Mesenchymal stem cell (in vitro differentiated cells and primary cell): ENCODE results near the gene ZDHHC14.

ENCODE experiments used
- DNase-seq: peaks from one replicate; pipeline ENCODE4 v3.0.0-alpha.2; 2013
- H2AFZ ChIP-seq: one replicate; pipeline ENCODE4 v1.6.1; 2013; ENCODE audit warnings: low read depth, mild to moderate bottlenecking, control low read depth, inconsistent platforms, low read length, moderate library complexity
- H2AK5ac ChIP-seq: 2 replicates; pipeline ENCODE4 v1.6.1; 2013; ENCODE audit warnings: low read length, moderate library complexity, mild to moderate bottlenecking, inconsistent platforms; ENCODE audit not compliant: severe bottlenecking
- H2BK120ac ChIP-seq: one replicate; pipeline ENCODE4 v1.6.1; 2013; ENCODE audit warnings: low read depth, mild to moderate bottlenecking, inconsistent platforms, low read length, moderate library complexity
- H2BK12ac ChIP-seq, 2 experiments: one replicate each; pipeline ENCODE4 v1.6.1; 2013; ENCODE audit warnings: inconsistent platforms in 2 of 2, low read length in 2 of 2, mild to moderate bottlenecking in 2 of 2, moderate library complexity in 2 of 2, control low read depth in 1 of 2
- H2BK15ac ChIP-seq: one replicate; pipeline ENCODE4 v1.6.1; 2013; ENCODE audit warnings: mild to moderate bottlenecking, low read depth, inconsistent platforms; ENCODE audit not compliant: poor library complexity, severe bottlenecking
- H2BK5ac ChIP-seq: 2 replicates; pipeline ENCODE4 v1.6.1; 2013; ENCODE audit warnings: low read depth, mild to moderate bottlenecking, low read length, control low read depth, inconsistent platforms; ENCODE audit not compliant: poor library complexity, severe bottlenecking
- H3K14ac ChIP-seq, 2 experiments: one replicate each; pipeline ENCODE4 v1.6.1; 2013; ENCODE audit warnings: inconsistent platforms in 2 of 2, low read length in 2 of 2, control low read depth in 1 of 2, mild to moderate bottlenecking in 1 of 2, moderate library complexity in 1 of 2
- H3K18ac ChIP-seq, 2 experiments: one replicate each; pipeline ENCODE4 v1.6.1; 2013; ENCODE audit warnings: inconsistent platforms in 2 of 2, low read length in 2 of 2, control low read depth in 1 of 2, low read depth in 1 of 2, mild to moderate bottlenecking in 1 of 2
- H3K23ac ChIP-seq, 2 experiments: one replicate each; pipeline ENCODE4 v1.6.1; 2013; ENCODE audit warnings: inconsistent platforms in 2 of 2, low read length in 2 of 2, mild to moderate bottlenecking in 2 of 2, moderate library complexity in 2 of 2, control low read depth in 1 of 2
- H3K27ac ChIP-seq: 2 replicates; pipeline ENCODE4 v1.5.1; 2013; ENCODE audit warnings: mild to moderate bottlenecking, moderate library complexity, low read length, control low read depth, inconsistent platforms; ENCODE audit not compliant: poor library complexity, severe bottlenecking
- H3K27me3 ChIP-seq, 2 experiments: 2 replicates each; pipeline versions ENCODE4 v1.6.1 to v1.7.0; 2013; ENCODE audit warnings: low read length in 2 of 2, mild to moderate bottlenecking in 2 of 2, moderate library complexity in 2 of 2, control low read depth in 1 of 2, inconsistent platforms in 1 of 2; ENCODE audit not compliant: control insufficient read depth in 1 of 2, insufficient read depth in 1 of 2
- H3K36me3 ChIP-seq, 2 experiments: 2 replicates each; pipeline versions ENCODE4 v1.6.1 to v1.7.0; 2013; ENCODE audit warnings: low read length in 2 of 2, control low read depth in 1 of 2, inconsistent platforms in 1 of 2, low read depth in 1 of 2, mild to moderate bottlenecking in 1 of 2; ENCODE audit not compliant: insufficient read depth in 2 of 2, control insufficient read depth in 1 of 2
- H3K4ac ChIP-seq, 2 experiments: one replicate each; pipeline ENCODE4 v1.6.1; 2013; ENCODE audit warnings: inconsistent platforms in 2 of 2, low read length in 2 of 2, mild to moderate bottlenecking in 2 of 2, moderate library complexity in 2 of 2, control low read depth in 1 of 2, low read depth in 1 of 2
- H3K4me1 ChIP-seq: 2 replicates; pipeline ENCODE4 v1.6.1; 2013; ENCODE audit warnings: low read depth, low read length, control low read depth; ENCODE audit not compliant: control insufficient read depth, insufficient read depth
- H3K4me2 ChIP-seq: 2 replicates; pipeline ENCODE4 v1.6.1; 2013; ENCODE audit warnings: low read length, mild to moderate bottlenecking, inconsistent platforms; ENCODE audit not compliant: poor library complexity, severe bottlenecking
- H3K4me3 ChIP-seq, 2 experiments: 2 replicates each; pipeline versions ENCODE4 v1.5.1 to v1.7.0; 2013; ENCODE audit warnings: low read length in 2 of 2, mild to moderate bottlenecking in 2 of 2, control low read depth in 1 of 2, low read depth in 1 of 2; ENCODE audit not compliant: insufficient read depth in 1 of 2
- H3K79me1 ChIP-seq: replicated peaks from 2 replicates; pipeline ENCODE4 v1.6.1; 2013; ENCODE audit warnings: mild to moderate bottlenecking, control low read depth, low read length, inconsistent platforms; ENCODE audit not compliant: poor library complexity, severe bottlenecking
- H3K9ac ChIP-seq: 2 replicates; pipeline ENCODE4 v1.7.0; 2013; ENCODE audit warnings: mild to moderate bottlenecking, low read length, moderate library complexity
- H3K9me3 ChIP-seq: 2 replicates; pipeline ENCODE4 v1.7.0; 2013; ENCODE audit warnings: mild to moderate bottlenecking, low read length; ENCODE audit not compliant: control insufficient read depth
- H4K8ac ChIP-seq: one replicate; pipeline ENCODE4 v1.6.1; 2013; ENCODE audit warnings: inconsistent platforms, mild to moderate bottlenecking, low read length, moderate library complexity
- H4K91ac ChIP-seq: one replicate; pipeline ENCODE4 v1.6.1; 2013; ENCODE audit warnings: mild to moderate bottlenecking, low read length, inconsistent platforms
- WGBS: methylation state at CpG from one replicate; pipeline ENCODE4 v1.1.7; 2013; ENCODE audit warnings: mixed read lengths; 5-methylcytosine and 5-hydroxymethylcytosine counted together

ZDHHC14 gene

DNA sequence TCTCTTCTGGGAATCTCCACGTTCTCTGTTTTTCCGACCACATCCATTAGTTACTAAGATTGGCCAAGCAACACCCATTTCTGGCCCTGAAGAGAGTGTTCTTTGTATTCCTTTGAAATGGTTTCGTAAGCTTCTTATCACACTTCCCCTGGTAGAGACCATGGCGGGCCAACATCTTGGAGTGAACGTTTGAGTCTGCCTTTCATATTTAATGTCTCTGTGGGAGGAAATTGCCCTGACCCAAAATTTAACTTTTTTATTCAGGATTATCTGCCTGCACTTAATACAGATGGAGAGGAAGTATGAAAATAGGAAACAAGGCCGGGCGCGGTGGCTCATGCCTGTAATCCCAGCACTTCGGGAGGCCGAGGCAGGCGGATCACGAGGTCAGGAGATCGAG lies 265.0 kb downstream of the ZDHHC14 start:
- H3K36me3 ChIP-seq: peaks cover 8 to 9% of the 10 kb centered on the region in 2 experiments
- peaks cover 0 to 7% of the 10 kb centered on the region in 2 experiments for H3K27me3 ChIP-seq
- no peaks in the 10 kb centered on the region for H3K9me3 ChIP-seq
- DNase-seq: no peak
- no peak overlapping the region for H2BK120ac ChIP-seq
- no peak overlapping the region for H3K9ac ChIP-seq
- no peak overlapping the region for H4K91ac ChIP-seq
- no peak overlapping the region for H3K27ac ChIP-seq
- H2AFZ ChIP-seq: no peak overlapping the region
- H3K18ac ChIP-seq: no peak overlapping the region
- H3K4me1 ChIP-seq: peaks cover 6% of the 10 kb centered on the region
- no peaks in the 10 kb centered on the region for H3K79me1 ChIP-seq
- no peak overlapping the region for H3K23ac ChIP-seq
- 98% methylated on average over 12 of the region's 13 CpGs for WGBS
- no peak overlapping the region for H3K4me3 ChIP-seq
- no peak overlapping the region for H2BK15ac ChIP-seq
- H2BK5ac ChIP-seq: no peak overlapping the region
- no peak overlapping the region for H2AK5ac ChIP-seq
- no peak overlapping the region for H3K4me2 ChIP-seq
- no peak overlapping the region for H3K14ac ChIP-seq
- no peak overlapping the region for H3K4ac ChIP-seq
- no peak overlapping the region for H2BK12ac ChIP-seq
- no peak overlapping the region for H4K8ac ChIP-seq

- Histone ChIP-seq H3K23ac (no peak overlapping the region), H2AK5ac (no peak overlapping the region), H2AFZ (no peak overlapping the region), H4K91ac (no peak overlapping the region), H2BK15ac (no peak overlapping the region), H3K18ac (no peak overlapping the region), H3K36me3 (peaks cover 8 to 9% of the 10 kb centered on the region in 2 experiments), H2BK120ac (no peak overlapping the region), H3K4ac (no peak overlapping the region), H3K4me3 (no peak overlapping the region), H3K4me2 (no peak overlapping the region), H4K8ac (no peak overlapping the region), H3K27me3 (peaks cover 0 to 7% of the 10 kb centered on the region in 2 experiments), H2BK12ac (no peak overlapping the region), H3K27ac (no peak overlapping the region), H3K79me1 (no peaks in the 10 kb centered on the region), H3K4me1 (peaks cover 6% of the 10 kb centered on the region), H3K14ac (no peak overlapping the region), H2BK5ac (no peak overlapping the region), H3K9me3 (no peaks in the 10 kb centered on the region), H3K9ac (no peak overlapping the region)
- no peak for DNase-seq
- 97% methylated on average over 23 of the region's 23 CpGs for WGBS
These were observed 266.4 kb downstream of the ZDHHC14 start for GRCh38 chr6:157647261-157647915.

DNA sequence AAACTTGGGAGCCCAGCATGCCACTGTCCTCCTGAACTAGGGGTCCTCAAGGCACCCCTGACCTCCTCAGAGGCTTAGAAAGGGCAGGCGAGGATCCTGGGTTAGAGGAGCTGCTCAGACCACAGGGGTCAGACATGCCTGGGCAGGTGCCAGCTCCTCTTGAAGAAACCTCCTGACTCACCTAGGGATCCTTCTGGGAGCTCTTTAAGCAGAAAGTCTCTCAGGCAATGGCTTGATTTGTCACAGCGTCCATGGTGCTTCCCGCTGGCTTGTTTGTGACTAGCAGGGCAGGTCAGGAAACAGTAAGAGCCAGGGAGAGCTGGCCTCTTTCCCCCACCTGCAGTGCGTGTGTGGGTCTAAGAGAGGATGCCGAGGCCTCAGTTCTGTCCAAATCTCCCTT lies 267.6 kb downstream of the ZDHHC14 start:
- H3K27ac ChIP-seq: no peak overlapping the region
- peaks cover 0 to 7% of the 10 kb centered on the region in 2 experiments for H3K27me3 ChIP-seq
- no peak overlapping the region for H3K14ac ChIP-seq
- no peak overlapping the region for H3K4me3 ChIP-seq
- H3K4me1 ChIP-seq: peaks cover 6% of the 10 kb centered on the region
- no peak overlapping the region for H2BK15ac ChIP-seq
- no peak overlapping the region for H3K18ac ChIP-seq
- H3K4me2 ChIP-seq: no peak overlapping the region
- no peak overlapping the region for H2AFZ ChIP-seq
- no peaks in the 10 kb centered on the region for H3K9me3 ChIP-seq
- no peak overlapping the region for H3K23ac ChIP-seq
- H2BK5ac ChIP-seq: no peak overlapping the region
- WGBS: 90% methylated on average over 5 of the region's 5 CpGs
- no peak overlapping the region for H4K91ac ChIP-seq
- no peak overlapping the region for H2BK120ac ChIP-seq
- H2BK12ac ChIP-seq: no peak overlapping the region
- H3K9ac ChIP-seq: no peak overlapping the region
- H2AK5ac ChIP-seq: no peak overlapping the region
- H3K79me1 ChIP-seq: no peaks in the 10 kb centered on the region
- H3K36me3 ChIP-seq: peaks cover 9 to 17% of the 10 kb centered on the region in 2 experiments
- H4K8ac ChIP-seq: no peak overlapping the region
- no peak overlapping the region for H3K4ac ChIP-seq
- DNase-seq: peak; percentile 15

GRCh38 chr6:157649311-157650260 lies 268.6 kb downstream of the ZDHHC14 start:
- Histone ChIP-seq H2BK15ac (no peak overlapping the region), H2AK5ac (peak overlapping the region; percentile 8), H3K79me1 (no peaks in the 10 kb centered on the region), H3K27me3 (peaks cover 0 to 7% of the 10 kb centered on the region in 2 experiments), H3K9me3 (no peaks in the 10 kb centered on the region), H3K4ac (no peak overlapping the region), H3K9ac (no peak overlapping the region), H2BK12ac (no peak overlapping the region), H2BK5ac (no peak overlapping the region), H4K91ac (no peak overlapping the region), H3K36me3 (peaks cover 16 to 23% of the 10 kb centered on the region in 2 experiments), H3K14ac (no peak overlapping the region), H3K27ac (no peak overlapping the region), H3K4me1 (peaks cover 6% of the 10 kb centered on the region), H2AFZ (no peak overlapping the region), H3K23ac (no peak overlapping the region), H3K4me3 (peak overlapping the region in 1 of 2 experiments; percentile 39), H4K8ac (no peak overlapping the region), H2BK120ac (no peak overlapping the region), H3K18ac (no peak overlapping the region), H3K4me2 (no peak overlapping the region)
- WGBS: 89% methylated on average over 25 of the region's 25 CpGs
- no peak for DNase-seq
